ENCODE results near the gene NOL11. TPM values are rescaled to one million over a fixed set of nuclear protein-coding genes. Genes with fewer than 3 reads are reported as not detected.
A peak's percentile ranks its signal among the peaks of the same experiment; 100 is the strongest.
"Not testable (repeated sequence)": the region's sequence is repeated elsewhere in the genome, so short reads cannot be mapped to it uniquely, and the experiment has no call there.

The NOL11 gene
- total and polyA plus RNA-seq, 8 donors: 9.0 to 84.6 (median 32.7) TPM

- no peak overlapping the region for H3K27ac ChIP-seq
- intact Hi-C loops (cut with DNase I; ENCODE audit: low total_unique reads): no loop called here
- H3K36me3 ChIP-seq: peaks cover 25 to 88% (median 86%) of the 10 kb centered on the region in 4 donors
- no peak overlapping the region for H3K4me3 ChIP-seq
- DNase-seq: peak in 1 of 2 donors; percentile 22
- no peaks in the 10 kb centered on the region for H3K9me3 ChIP-seq
- H3K4me1 ChIP-seq: peaks cover 0 to 9% (median 4%) of the 10 kb centered on the region in 4 donors
- no peaks in the 10 kb centered on the region for H3K27me3 ChIP-seq
- TF ChIP-seq POLR2A (IDR thresholded peaks at IDR 0.05) (no peak), POLR2AphosphoS5 (IDR thresholded peaks at IDR 0.05) (no peak), CTCF (IDR thresholded peaks at IDR 0.05) (no peak), EP300 (IDR thresholded peaks at IDR 0.05) (no peak)
- 69 to 79% (median 73%) methylated on average over 2 of the region's 2 CpGs for WGBS, 5 donors
Measured at GRCh38 chr17:67747681-67748235, 30.0 kb downstream of the NOL11 start.

DNA sequence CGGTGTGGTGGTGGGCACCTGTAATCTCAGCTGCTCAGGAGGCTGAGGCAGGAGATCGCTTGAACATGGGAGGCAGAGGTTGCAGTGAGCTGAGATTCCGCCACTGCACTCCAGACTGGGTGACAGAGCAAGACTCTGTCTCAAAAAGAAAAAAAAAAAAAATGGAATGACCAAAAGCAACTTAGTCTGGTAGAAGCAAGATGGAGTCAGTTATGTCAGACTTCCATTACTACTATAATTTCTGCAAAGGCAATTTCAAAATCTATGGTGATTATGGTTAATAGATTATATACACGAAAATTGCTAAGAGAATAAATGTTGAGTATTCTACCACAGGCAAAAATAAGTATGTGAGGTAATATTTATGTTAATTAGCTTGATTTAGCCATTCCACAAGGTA lies 32.3 kb downstream of the NOL11 start:
- no peak for DNase-seq
- Histone ChIP-seq H3K4me3 (no peak overlapping the region), H3K9me3 (no peaks in the 10 kb centered on the region), H3K36me3 (peaks cover 13 to 65% (median 64%) of the 10 kb centered on the region in 4 donors), H3K27ac (no peak overlapping the region), H3K4me1 (peaks cover 0 to 9% (median 4%) of the 10 kb centered on the region in 4 donors), H3K27me3 (no peaks in the 10 kb centered on the region)
- WGBS, 5 donors: 79 to 99% (median 98%) methylated on average over 4 of the region's 4 CpGs
- intact Hi-C loops (cut with DNase I; ENCODE audit: low total_unique reads): no loop called here
- TF ChIP-seq EP300 (IDR thresholded peaks at IDR 0.05) (no peak), POLR2AphosphoS5 (IDR thresholded peaks at IDR 0.05) (no peak), CTCF (IDR thresholded peaks at IDR 0.05) (no peak), POLR2A (IDR thresholded peaks at IDR 0.05) (no peak)

DNA sequence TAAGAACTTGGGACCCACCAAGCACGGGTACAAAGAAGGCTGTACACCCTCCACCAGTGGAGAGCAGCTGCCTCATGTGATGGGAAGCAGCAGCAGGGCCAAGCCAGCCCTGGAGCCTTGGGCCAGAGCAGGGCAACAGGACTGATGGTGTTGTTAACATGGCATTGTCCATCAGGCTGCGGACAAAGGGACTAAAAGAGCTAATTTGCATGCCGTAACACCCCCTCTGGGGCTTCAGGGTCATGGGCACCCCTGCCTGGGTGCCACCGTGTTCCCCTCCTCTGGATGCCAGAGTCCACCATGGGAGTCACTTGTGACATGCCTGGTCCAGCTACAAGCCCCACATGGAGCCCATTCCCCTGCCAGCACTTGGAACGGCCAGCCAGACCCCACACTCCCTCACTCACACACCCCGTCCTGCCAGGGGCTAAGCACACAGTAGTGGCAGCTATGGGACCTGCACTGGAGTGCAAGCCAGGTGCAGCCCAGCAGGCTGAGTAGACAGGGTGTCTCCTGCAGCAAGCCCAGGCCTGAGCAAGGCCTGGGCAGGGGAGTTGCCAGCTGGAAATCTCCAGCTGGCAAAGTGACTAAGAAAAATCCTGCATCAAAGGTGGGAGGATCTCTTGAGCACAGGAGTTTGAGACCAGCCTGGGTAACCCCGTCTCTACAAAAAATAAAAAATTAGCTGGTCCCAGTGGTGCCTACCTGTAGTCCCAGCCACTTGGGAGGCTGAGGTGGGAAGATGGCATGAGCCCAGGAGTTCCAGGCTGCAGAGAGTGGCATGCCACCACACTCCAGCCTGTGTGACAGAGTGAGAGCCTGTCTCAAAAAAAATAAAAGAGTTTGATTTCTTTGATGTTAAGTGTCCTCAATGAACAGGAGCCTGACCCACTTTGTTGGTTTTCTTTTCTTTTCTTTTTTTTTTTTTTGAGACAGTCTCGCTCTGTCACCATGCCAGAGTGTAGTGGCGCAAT lies 33.7 kb downstream of the NOL11 start:
- H3K9me3 ChIP-seq: no peaks in the 10 kb centered on the region

GRCh38 chr17:67752160-67752559 lies 34.4 kb downstream of the NOL11 start:
- H3K4me1 ChIP-seq; H3K27me3 ChIP-seq; H3K9me3 ChIP-seq; H3K4me3 ChIP-seq; H3K27ac ChIP-seq; intact Hi-C loops (cut with DNase I; ENCODE audit: low total_unique reads); DNase-seq: not testable (repeated sequence)
- peaks cover 12 to 55% (median 44%) of the 10 kb centered on the region in 4 donors for H3K36me3 ChIP-seq
- 90 to 95% (median 93%) methylated on average over 3 of the region's 3 CpGs for WGBS, 5 donors

More for the DNA sequence above, 33.7 kb downstream of the NOL11 start:
- Histone ChIP-seq H3K4me3 (no peak overlapping the region), H3K27me3 (no peaks in the 10 kb centered on the region), H3K27ac (no peak overlapping the region), H3K4me1 (peaks cover 0 to 8% (median 3%) of the 10 kb centered on the region in 4 donors), H3K36me3 (peaks cover 13 to 57% (median 51%) of the 10 kb centered on the region in 4 donors)
- 80 to 97% (median 86%) methylated on average over 4 to 9 of the region's 9 CpGs for WGBS, 5 donors
- TF ChIP-seq POLR2A (IDR thresholded peaks at IDR 0.05): no peak
- TF ChIP-seq CTCF (IDR thresholded peaks at IDR 0.05): no peak
- TF ChIP-seq EP300 (IDR thresholded peaks at IDR 0.05): no peak
- TF ChIP-seq POLR2AphosphoS5 (IDR thresholded peaks at IDR 0.05): no peak
- intact Hi-C loops (cut with DNase I; ENCODE audit: low total_unique reads): no loop called here
- no peak for DNase-seq
